Measurements from ENCODE around the gene CBLN1. TPM values are rescaled to one million over a fixed set of nuclear protein-coding genes. Genes with fewer than 3 reads are reported as not detected.

CBLN1 gene
- total RNA-seq, 4 donors from 2014 or later, result 0.16 to 0.18 TPM; not detected in 2

DNA sequence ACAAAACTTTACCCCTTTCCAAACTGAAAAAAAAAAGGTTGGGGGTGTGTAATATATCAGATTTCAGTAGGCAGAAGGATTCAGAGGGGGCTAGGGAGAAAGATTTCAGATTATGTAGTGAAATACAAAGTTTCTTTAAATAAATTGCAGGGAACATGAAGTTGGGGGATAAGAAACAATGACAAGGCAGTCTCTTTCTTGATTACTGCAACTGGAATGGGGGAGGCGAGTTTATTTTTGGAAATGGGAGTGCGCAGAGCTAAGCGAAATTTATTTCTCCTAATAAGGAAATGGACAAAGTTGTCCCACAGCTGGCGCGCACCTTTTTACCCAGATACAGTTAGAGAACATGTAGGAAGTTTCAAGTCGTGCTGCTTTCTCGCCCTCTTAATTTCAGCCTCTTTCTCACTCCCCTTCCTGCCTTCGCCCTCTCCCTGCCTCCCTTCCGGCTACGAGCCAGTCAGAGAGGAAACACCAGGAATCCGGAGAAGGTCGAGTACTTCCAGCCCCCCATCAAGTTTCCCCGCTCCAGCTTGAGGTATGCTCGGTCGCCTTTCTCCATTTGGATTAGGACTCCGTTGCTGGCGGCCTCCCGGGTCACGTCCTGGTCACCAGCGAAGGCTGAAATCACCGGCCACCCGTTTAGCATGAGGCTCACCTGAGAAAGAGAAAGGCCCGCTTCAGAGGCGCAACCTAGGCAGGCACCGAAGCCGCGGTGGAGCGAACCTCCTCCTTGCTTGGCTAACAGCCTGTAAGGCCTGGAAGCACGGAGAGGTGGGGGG lies 2.5 kb downstream of the CBLN1 start:
- peaks cover 14 to 26% of the 10 kb centered on the region in 2 donors for H3K4me1 ChIP-seq
- peak overlapping the region in 1 of 4 donors; percentile 28 for H3K4me3 ChIP-seq
- ATAC-seq, result no peak
- H3K27ac ChIP-seq, result no peak overlapping the region
- peaks cover 86 to 91% (median 88%) of the 10 kb centered on the region in 3 donors for H3K27me3 ChIP-seq
- DNase-seq, result no peak
- TF ChIP-seq, protein P1, sequence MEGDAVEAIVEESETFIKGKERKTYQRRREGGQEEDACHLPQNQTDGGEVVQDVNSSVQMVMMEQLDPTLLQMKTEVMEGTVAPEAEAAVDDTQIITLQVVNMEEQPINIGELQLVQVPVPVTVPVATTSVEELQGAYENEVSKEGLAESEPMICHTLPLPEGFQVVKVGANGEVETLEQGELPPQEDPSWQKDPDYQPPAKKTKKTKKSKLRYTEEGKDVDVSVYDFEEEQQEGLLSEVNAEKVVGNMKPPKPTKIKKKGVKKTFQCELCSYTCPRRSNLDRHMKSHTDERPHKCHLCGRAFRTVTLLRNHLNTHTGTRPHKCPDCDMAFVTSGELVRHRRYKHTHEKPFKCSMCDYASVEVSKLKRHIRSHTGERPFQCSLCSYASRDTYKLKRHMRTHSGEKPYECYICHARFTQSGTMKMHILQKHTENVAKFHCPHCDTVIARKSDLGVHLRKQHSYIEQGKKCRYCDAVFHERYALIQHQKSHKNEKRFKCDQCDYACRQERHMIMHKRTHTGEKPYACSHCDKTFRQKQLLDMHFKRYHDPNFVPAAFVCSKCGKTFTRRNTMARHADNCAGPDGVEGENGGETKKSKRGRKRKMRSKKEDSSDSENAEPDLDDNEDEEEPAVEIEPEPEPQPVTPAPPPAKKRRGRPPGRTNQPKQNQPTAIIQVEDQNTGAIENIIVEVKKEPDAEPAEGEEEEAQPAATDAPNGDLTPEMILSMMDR (IDR thresholded peaks at IDR 0.05 in 4 of 5, conservative IDR thresholded peaks at IDR 0.05 in 1 of 5), result no peak
- TF ChIP-seq POLR2A (IDR thresholded peaks at IDR 0.05), result no peak
- intact Hi-C loops (cut with DNase I; ENCODE audit: low total_unique reads), result no loop called here
- in situ Hi-C loops (cut with MboI; ENCODE audit: low sequenced_read_pairs in 4 of 4), result no loop called here
- H3K36me3 ChIP-seq, result no peaks in the 10 kb centered on the region
- no peaks in the 10 kb centered on the region for H3K9me3 ChIP-seq

DNA sequence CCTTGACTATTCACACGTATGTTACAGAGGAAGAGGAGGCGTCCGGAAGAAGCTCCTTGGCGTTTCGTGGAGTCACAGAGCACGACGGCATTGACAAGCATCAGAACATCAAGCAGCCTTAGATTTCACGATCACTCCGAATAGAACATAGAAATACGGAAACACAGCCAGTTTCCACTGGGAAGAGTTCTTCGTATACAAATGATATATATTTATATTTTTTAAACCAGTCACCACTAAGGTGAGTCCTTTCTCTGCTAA lies 3.1 kb downstream of the CBLN1 start:
- DNase-seq, result no peak
- no peaks in the 10 kb centered on the region for H3K9me3 ChIP-seq
- ATAC-seq, result no peak
- no peak for TF ChIP-seq POLR2A (IDR thresholded peaks at IDR 0.05)
- TF ChIP-seq, protein P1 (IDR thresholded peaks at IDR 0.05 in 4 of 5, conservative IDR thresholded peaks at IDR 0.05 in 1 of 5), result no peak
- H3K4me1 ChIP-seq, result peaks cover 14 to 26% of the 10 kb centered on the region in 2 donors
- peaks cover 87 to 90% (median 88%) of the 10 kb centered on the region in 3 donors for H3K27me3 ChIP-seq
- no peak overlapping the region for H3K27ac ChIP-seq
- no peaks in the 10 kb centered on the region for H3K36me3 ChIP-seq
- H3K4me3 ChIP-seq, result no peak overlapping the region
- in situ Hi-C loops (cut with MboI; ENCODE audit: low sequenced_read_pairs in 4 of 4), result no loop called here
- intact Hi-C loops (cut with DNase I; ENCODE audit: low total_unique reads), result no loop called here

DNA sequence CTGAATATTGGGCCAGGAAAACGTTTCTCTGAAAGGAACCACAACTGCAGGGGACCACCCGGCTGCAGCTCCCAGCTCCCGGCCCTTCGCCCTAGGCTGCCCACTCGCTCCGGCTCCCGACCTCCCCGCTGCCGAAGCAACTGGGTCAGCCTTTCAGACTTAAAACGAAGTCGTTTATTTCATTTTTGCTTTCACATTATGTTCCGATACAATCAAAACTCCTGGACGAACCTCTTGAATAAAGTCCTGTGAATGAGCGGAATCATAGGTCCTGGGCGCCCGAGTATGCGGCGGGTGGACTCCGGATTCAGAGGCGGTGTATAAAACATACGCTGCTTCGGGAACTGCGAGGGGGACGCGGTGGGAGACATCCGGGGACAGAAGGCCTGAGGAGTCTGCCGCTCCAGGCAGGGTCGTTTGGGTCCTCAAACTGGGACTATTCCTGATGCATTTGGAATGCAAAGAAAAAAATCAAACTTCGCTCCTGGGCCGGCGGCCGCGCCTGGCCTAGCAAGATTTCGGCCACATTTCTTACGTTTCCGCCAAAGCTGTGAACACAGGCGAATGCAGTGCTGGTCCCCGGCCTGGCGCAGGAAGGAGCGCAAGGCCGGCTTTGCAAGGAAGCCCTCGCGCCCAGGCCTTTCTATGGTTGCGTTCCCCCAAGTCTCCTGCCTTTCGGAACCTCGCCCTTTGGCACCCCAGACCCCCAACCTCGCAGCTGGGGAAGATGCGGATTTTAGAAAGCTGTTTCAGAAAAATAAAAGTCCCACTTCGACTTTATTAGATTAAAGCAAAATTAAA lies 3.7 kb downstream of the CBLN1 start:
- Histone ChIP-seq H3K4me3 (peak overlapping the region in 1 of 4 donors; percentile 3), H3K27me3 (peaks cover 87 to 88% (median 87%) of the 10 kb centered on the region in 3 donors), H3K9me3 (no peaks in the 10 kb centered on the region), H3K36me3 (no peaks in the 10 kb centered on the region), H3K27ac (no peak overlapping the region), H3K4me1 (peaks cover 9 to 25% of the 10 kb centered on the region in 2 donors)
- ATAC-seq (no peak), DNase-seq (no peak)
- TF ChIP-seq, protein P1 (IDR thresholded peaks at IDR 0.05 in 4 of 5, conservative IDR thresholded peaks at IDR 0.05 in 1 of 5), result no peak
- TF ChIP-seq POLR2A (IDR thresholded peaks at IDR 0.05), result no peak
- in situ Hi-C loops (cut with MboI; ENCODE audit: low sequenced_read_pairs in 4 of 4) (no loop called here), intact Hi-C loops (cut with DNase I; ENCODE audit: low total_unique reads) (no loop called here)

DNA sequence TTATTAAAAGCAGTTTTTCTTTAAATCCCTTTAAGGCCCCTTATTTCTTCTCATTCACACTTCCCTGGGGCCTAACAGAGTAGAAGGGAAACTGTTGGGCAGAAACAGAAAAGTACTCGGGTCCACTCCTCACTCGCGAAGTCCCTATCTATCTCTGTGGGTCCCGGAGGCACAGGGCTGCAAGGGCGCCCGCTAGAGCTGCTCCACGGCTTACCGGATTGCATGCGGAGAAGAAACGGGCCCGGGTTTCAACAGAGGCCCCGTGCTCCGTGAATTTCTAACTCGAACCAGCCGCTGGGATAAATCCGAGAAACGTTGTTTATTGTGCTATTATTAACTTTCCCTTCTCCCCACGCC lies 4.3 kb downstream of the CBLN1 start:
- H3K27me3 ChIP-seq, result peaks cover 87 to 88% (median 87%) of the 10 kb centered on the region in 3 donors
- ATAC-seq, result no peak
- no peak for DNase-seq
- no peaks in the 10 kb centered on the region for H3K36me3 ChIP-seq
- H3K27ac ChIP-seq, result no peak overlapping the region
- H3K4me3 ChIP-seq, result peak overlapping the region in 1 of 4 donors; percentile 17
- intact Hi-C loops (cut with DNase I; ENCODE audit: low total_unique reads) (no loop called here), in situ Hi-C loops (cut with MboI; ENCODE audit: low sequenced_read_pairs in 4 of 4) (no loop called here)
- peaks cover 5 to 19% of the 10 kb centered on the region in 2 donors for H3K4me1 ChIP-seq
- TF ChIP-seq, protein P1 (IDR thresholded peaks at IDR 0.05 in 4 of 5, conservative IDR thresholded peaks at IDR 0.05 in 1 of 5), result no peak
- TF ChIP-seq POLR2A (IDR thresholded peaks at IDR 0.05), result no peak
- H3K9me3 ChIP-seq, result no peaks in the 10 kb centered on the region
